Spleen (tissue), 11 donors: ENCODE measurements around the gene C9orf85. TPM values are rescaled to one million over a fixed set of nuclear protein-coding genes. Genes with fewer than 3 reads are reported as not detected.
"Not testable (repeated sequence)": the region's sequence is repeated elsewhere in the genome, so short reads cannot be mapped to it uniquely, and the experiment has no call there.

ENCODE experiments used
- DNase-seq: peaks from one replicate; pipeline ENCODE4 v3.0.0-alpha.2; 2020
- H3K27ac ChIP-seq, 8 donors: fragments of 200-600 bp; sonication (generic) in 7 of 8; 1 replicate in 4 of 8; 2 replicates in 4 of 8; pipeline versions ENCODE4 v1.5.0 to v1.8.0; 2016 to 2021; ENCODE audit warnings: inconsistent platforms in 4 of 8, mild to moderate bottlenecking in 4 of 8, moderate library complexity in 1 of 8
- H3K27me3 ChIP-seq, 7 donors: fragments of 200-600 bp; sonication (generic) in 6 of 7; replicated peaks in 1 of 7; 1 replicate in 4 of 7; 2 replicates in 3 of 7; pipeline versions ENCODE4 v1.5.0 to v1.8.0; 2016 to 2021; ENCODE audit warnings: inconsistent platforms in 3 of 7, mild to moderate bottlenecking in 1 of 7
- H3K36me3 ChIP-seq, 6 donors: fragments of 200-600 bp; sonication (generic) in 5 of 6; 1 replicate in 4 of 6; 2 replicates in 2 of 6; pipeline versions ENCODE4 v1.5.0 to v1.8.0; 2016 to 2021; ENCODE audit warnings: inconsistent platforms in 2 of 6
- H3K4me1 ChIP-seq, 6 donors: fragments of 200-600 bp; sonication (generic) in 5 of 6; 1 replicate in 3 of 6; 2 replicates in 3 of 6; pipeline versions ENCODE4 v1.5.0 to v1.8.0; 2016 to 2021; ENCODE audit warnings: inconsistent platforms in 3 of 6
- H3K4me3 ChIP-seq, 8 donors: fragments of 200-600 bp; sonication (generic) in 7 of 8; 1 replicate in 4 of 8; 2 replicates in 4 of 8; pipeline versions ENCODE4 v1.5.0 to v1.8.0; 2016 to 2021; ENCODE audit warnings: inconsistent platforms in 4 of 8, mild to moderate bottlenecking in 4 of 8, moderate library complexity in 2 of 8
- H3K9me3 ChIP-seq, 8 donors: fragments of 200-600 bp; sonication (generic) in 7 of 8; 1 replicate in 4 of 8; 2 replicates in 4 of 8; pipeline versions ENCODE4 v1.5.0 to v1.8.0; 2016 to 2021; ENCODE audit warnings: inconsistent platforms in 4 of 8
- POLR2A ChIP-seq, 3 donors: fragments of 450-650 bp; IDR thresholded peaks; one replicate each; pipeline ENCODE4 v1.5.1; 2017; ENCODE audit warnings: antibody characterized with exemption in 3 of 3, mild to moderate bottlenecking in 1 of 3
- POLR2AphosphoS5 ChIP-seq, 3 donors: sonication (generic); formaldehyde crosslinking; IDR thresholded peaks; one replicate each; pipeline ENCODE4 v1.5.1; 2017; ENCODE audit warnings: antibody characterized with exemption in 3 of 3
- WGBS, 5 donors: extraction: QIAGEN DNeasy Blood & Tissue Kit in 3 of 5; methylation state at CpG; one replicate each; pipeline versions ENCODE4 v1.1.5 to v1.1.7; 2013 to 2018; 5-methylcytosine and 5-hydroxymethylcytosine counted together
- intact Hi-C: fragments of 100-400 bp; cut with DNase I; formaldehyde crosslinking; loops from one replicate; pipeline ENCODE4 v1.15.0; 2023; ENCODE audit warnings: low total_unique reads
- polyA plus RNA-seq, 3 donors: library from polyadenylated mRNA; stranded (reverse); fragments of 200-250 nt; gene quantifications; one replicate each; pipeline ENCODE4 v1.2.1, GENCODE V29; 2013
- total RNA-seq, 7 donors: library from RNA; depleted of rRNA in 3 of 7; stranded (reverse); fragments of >200 nt in 3 of 7; fragmentation: NEBNext Ultra II Directional in 4 of 7; extraction: Animal tissue kit (Norgen Biotek cat#: 25700) in 4 of 7; gene quantifications; one replicate each; pipeline versions ENCODE4 v1.1.0 to v1.2.1, GENCODE V29; 2016 to 2021
- TF ChIP-seq, protein P1 (sequence below), 11 experiments: fragments of 200-600 bp in 7 of 11; fragments of 450-650 bp in 4 of 11; sonication (generic) in 4 of 11; IDR thresholded peaks in 8 of 11; conservative IDR thresholded peaks in 3 of 11; 1 replicate in 7 of 11; 2 replicates in 4 of 11; pipeline versions ENCODE4 v1.4.0 to v1.8.0; 2016 to 2021; ENCODE audit warnings: antibody characterized with exemption in 11 of 11, inconsistent platforms in 4 of 11, mild to moderate bottlenecking in 1 of 11
- donor health status: healthy with polysubstance abuse.
- donor health status: DM: no; HTN: no; CAD: no; lungs with moderate emphysema.
- donor health status: DM: no; HTN: no; CAD: no.
- donor health status: Bipolar disorder and iron deficiency.
- donor health status: healthy.
- donor health status: DM: no; HTN: no; CAD: no.
- donor health status: DM: yes; HTN: yes; CAD: no.

C9orf85 gene
- total and polyA plus RNA-seq, 10 donors = 7.1 to 17.8 (median 9.3) TPM

DNA sequence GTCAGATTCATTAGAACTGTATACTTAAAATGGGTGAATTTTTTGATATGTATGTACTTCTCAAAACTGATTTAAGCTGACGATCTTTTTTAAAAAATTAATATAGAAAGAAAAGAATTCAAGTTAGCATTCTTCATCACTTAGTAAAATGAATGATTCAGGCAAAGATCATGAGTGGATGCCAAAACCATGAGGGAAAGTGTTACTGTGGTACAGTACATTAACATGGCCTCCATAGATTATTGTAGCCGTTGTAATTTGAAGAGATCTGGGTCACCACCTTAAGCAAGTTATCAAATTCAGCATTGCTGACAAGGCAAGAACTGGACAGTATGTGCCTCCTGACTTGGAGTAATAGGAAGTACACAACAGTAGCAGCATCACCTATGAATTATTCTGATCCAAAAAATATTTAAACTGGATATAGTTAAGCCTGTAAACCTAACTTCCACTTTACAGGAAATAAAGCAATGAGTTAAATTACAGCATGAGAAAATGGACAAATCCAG is 29.7 kb downstream of the C9orf85 start:
- no peak overlapping the region for H3K27ac ChIP-seq
- DNase-seq = no peak
- H3K9me3 ChIP-seq = no peaks in the 10 kb centered on the region
- intact Hi-C loops = no loop called here
- WGBS, 5 donors = 89 to 96% (median 91%) methylated on average over 2 of the region's 2 CpGs
- TF ChIP-seq POLR2A (IDR thresholded peaks at IDR 0.05) (no peak), POLR2AphosphoS5 (IDR thresholded peaks at IDR 0.05) (no peak)
- TF ChIP-seq, protein P1, sequence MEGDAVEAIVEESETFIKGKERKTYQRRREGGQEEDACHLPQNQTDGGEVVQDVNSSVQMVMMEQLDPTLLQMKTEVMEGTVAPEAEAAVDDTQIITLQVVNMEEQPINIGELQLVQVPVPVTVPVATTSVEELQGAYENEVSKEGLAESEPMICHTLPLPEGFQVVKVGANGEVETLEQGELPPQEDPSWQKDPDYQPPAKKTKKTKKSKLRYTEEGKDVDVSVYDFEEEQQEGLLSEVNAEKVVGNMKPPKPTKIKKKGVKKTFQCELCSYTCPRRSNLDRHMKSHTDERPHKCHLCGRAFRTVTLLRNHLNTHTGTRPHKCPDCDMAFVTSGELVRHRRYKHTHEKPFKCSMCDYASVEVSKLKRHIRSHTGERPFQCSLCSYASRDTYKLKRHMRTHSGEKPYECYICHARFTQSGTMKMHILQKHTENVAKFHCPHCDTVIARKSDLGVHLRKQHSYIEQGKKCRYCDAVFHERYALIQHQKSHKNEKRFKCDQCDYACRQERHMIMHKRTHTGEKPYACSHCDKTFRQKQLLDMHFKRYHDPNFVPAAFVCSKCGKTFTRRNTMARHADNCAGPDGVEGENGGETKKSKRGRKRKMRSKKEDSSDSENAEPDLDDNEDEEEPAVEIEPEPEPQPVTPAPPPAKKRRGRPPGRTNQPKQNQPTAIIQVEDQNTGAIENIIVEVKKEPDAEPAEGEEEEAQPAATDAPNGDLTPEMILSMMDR (IDR thresholded peaks at IDR 0.05 in 8 of 11, conservative IDR thresholded peaks at IDR 0.05 in 3 of 11) = no peak
- H3K36me3 ChIP-seq = no peaks in the 10 kb centered on the region
- peaks cover 0 to 15% (median 0%) of the 10 kb centered on the region in 6 donors for H3K4me1 ChIP-seq
- no peaks in the 10 kb centered on the region for H3K27me3 ChIP-seq
- no peak overlapping the region for H3K4me3 ChIP-seq

DNA sequence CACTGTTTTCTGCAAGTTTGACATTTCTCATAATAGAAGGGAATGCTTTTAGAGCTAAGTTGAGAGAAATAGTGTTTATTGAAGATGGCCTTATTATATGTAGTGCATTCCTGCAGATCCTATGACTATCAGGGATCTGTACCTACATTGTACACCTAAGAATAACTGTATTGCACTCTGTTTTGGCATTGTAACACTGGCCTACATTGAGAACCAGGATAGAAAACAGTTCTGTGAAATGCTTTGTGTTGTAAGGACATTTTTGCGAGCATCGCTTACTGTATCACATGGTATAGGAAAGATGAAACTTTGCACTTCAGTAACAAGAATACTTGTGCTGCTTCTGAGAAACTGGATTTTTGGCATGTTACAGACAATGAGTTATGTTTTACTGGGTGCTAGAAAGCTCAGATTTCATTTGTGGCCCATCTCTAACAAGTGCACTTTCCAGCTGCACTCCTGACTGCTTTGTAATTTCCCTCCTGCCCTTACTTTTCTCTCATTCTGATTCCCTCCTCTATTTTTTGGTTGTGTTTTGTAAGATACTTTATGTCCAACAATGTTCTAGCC is 30.6 kb downstream of the C9orf85 start:
- Histone ChIP-seq H3K27ac (no peak overlapping the region), H3K27me3 (no peaks in the 10 kb centered on the region), H3K36me3 (peaks cover 0 to 2% (median 0%) of the 10 kb centered on the region in 6 donors), H3K4me3 (no peak overlapping the region), H3K4me1 (peaks cover 0 to 9% (median 0%) of the 10 kb centered on the region in 6 donors), H3K9me3 (no peaks in the 10 kb centered on the region)
- TF ChIP-seq, protein P1 (IDR thresholded peaks at IDR 0.05 in 8 of 11, conservative IDR thresholded peaks at IDR 0.05 in 3 of 11) = no peak
- TF ChIP-seq POLR2AphosphoS5 (IDR thresholded peaks at IDR 0.05) (no peak), POLR2A (IDR thresholded peaks at IDR 0.05) (no peak)
- DNase-seq = no peak
- WGBS, 5 donors = 91 to 98% (median 94%) methylated on average over 2 of the region's 2 CpGs
- intact Hi-C loops = no loop called here

DNA sequence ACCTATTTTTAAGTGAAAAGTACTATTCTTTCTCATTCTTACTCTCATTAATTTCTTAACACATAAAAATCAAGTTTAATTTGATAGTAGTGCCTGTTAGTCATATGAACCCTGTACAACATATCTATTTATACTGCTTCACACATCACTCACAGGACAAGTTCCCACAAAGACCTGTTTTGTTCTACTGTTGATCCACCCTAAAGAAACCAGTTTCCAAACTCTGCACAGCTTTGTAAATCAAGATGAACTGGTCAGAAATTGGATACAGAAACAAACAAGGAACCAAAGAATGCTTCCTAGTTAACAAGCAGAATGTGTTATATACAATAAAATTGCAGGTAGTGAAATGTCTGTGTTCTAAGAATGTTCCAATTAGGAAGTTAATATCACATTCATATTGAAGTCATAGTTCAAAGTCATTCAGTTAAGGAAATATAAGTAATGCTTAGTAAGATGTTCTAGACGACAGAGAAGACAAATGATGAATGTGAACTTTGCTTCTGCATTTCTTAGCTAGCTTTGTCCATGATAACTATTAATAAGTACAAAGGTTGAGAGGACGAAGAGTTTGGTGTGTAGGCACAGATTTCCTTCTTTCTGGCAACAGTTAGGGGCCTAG is 33.4 kb downstream of the C9orf85 start:
- H3K27ac ChIP-seq = no peak overlapping the region
- H3K36me3 ChIP-seq = peaks cover 0 to 29% (median 2%) of the 10 kb centered on the region in 6 donors
- H3K4me3 ChIP-seq = no peak overlapping the region
- intact Hi-C loops = no loop called here
- H3K27me3 ChIP-seq = no peaks in the 10 kb centered on the region
- 51 to 64% (median 55%) methylated on average over 2 of the region's 2 CpGs for WGBS, 5 donors
- DNase-seq = no peak
- H3K4me1 ChIP-seq = no peaks in the 10 kb centered on the region
- TF ChIP-seq POLR2A (IDR thresholded peaks at IDR 0.05) = no peak
- TF ChIP-seq, protein P1 (IDR thresholded peaks at IDR 0.05 in 8 of 11, conservative IDR thresholded peaks at IDR 0.05 in 3 of 11) = no peak
- H3K9me3 ChIP-seq = no peaks in the 10 kb centered on the region

DNA sequence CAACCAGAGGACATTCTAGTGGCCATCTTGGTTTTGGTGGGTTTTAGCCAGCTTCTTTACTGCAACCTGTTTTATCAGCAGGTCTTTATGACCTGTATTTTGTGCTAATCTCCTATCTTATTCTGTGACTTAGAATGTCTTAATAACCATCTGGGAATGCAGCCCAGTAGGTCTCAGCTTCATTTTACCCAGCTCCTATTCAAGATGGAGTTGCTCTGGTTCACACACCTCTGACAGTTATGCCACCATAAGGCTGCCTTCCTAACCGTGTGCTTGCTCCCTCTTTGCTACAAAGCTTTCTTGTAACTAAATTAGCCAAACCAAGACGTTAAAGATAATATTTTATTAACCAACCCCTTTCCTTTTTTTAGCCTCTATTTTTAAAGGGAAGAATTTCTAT is 43.2 kb downstream of the C9orf85 start:
- H3K36me3 ChIP-seq = peaks cover 0 to 47% (median 0%) of the 10 kb centered on the region in 6 donors
- H3K27me3 ChIP-seq, H3K4me1 ChIP-seq, H3K9me3 ChIP-seq, intact Hi-C loops, DNase-seq, H3K4me3 ChIP-seq, H3K27ac ChIP-seq: not testable (repeated sequence)
- 86 to 97% (median 91%) methylated on average over 2 of the region's 2 CpGs for WGBS, 5 donors
